A673 (cell line): ENCODE data around the gene MAD2L2. TPM values are rescaled to one million over a fixed set of nuclear protein-coding genes. Genes with fewer than 3 reads are reported as not detected.
A peak's percentile ranks its signal among the peaks of the same experiment; 100 is the strongest.

Experiments used
- BruUV-seq: library from RNA; stranded (reverse); fragments of 400-500 nt; replicated peaks from 2 replicates; lab custom pipeline; 2021; lab: Mats Ljungman, UMichigan
- CTCF ChIA-PET: fragments of 300-600 bp; sonication (Branson Sonifier 250); formaldehyde crosslinking; loops from one replicate; lab custom pipeline; 2022; ENCODE audit warnings: antibody characterized with exemption; lab: Charles Lee
- POLR2A ChIA-PET: fragments of 300-600 bp; sonication (Branson Sonifier 250); formaldehyde crosslinking; loops from one replicate; lab custom pipeline; 2022; ENCODE audit warnings: antibody characterized with exemption; ENCODE audit not compliant: low non-redundant PET; lab: Charles Lee
- DNase-seq: peaks from one replicate; pipeline ENCODE4 v3.0.0-alpha.2; 2015; ENCODE audit warnings: low spot score
- H3K27ac ChIP-seq: fragments of 200-600 bp; sonication (generic); 2 replicates; pipeline ENCODE4 v1.5.1; 2016; ENCODE audit warnings: mixed run types, low read depth, mild to moderate bottlenecking, mixed read lengths, antibody characterized with exemption, low read length; ENCODE audit not compliant: poor library complexity, severe bottlenecking
- H3K27me3 ChIP-seq: fragments of 200-600 bp; sonication (generic); replicated peaks from 2 replicates; pipeline ENCODE4 v1.6.1; 2017; ENCODE audit warnings: mixed run types, low read depth, mild to moderate bottlenecking, mixed read lengths, antibody characterized with exemption, low read length; ENCODE audit not compliant: insufficient read depth, poor library complexity
- H3K36me3 ChIP-seq: fragments of 200-600 bp; sonication (generic); 2 replicates; pipeline ENCODE4 v1.6.1; 2016; ENCODE audit warnings: mixed run types, mild to moderate bottlenecking, mixed read lengths, antibody characterized with exemption, low read length; ENCODE audit not compliant: insufficient read depth, poor library complexity, severe bottlenecking
- H3K4me1 ChIP-seq: fragments of 200-600 bp; sonication (generic); 2 replicates; pipeline ENCODE4 v1.6.1; 2017; ENCODE audit warnings: mixed run types, mild to moderate bottlenecking, mixed read lengths, antibody characterized with exemption, low read length; ENCODE audit not compliant: insufficient read depth, poor library complexity, severe bottlenecking
- H3K4me3 ChIP-seq: fragments of 200-600 bp; sonication (generic); 2 replicates; pipeline ENCODE4 v1.5.1; 2016; ENCODE audit warnings: low read depth, mixed run types, mild to moderate bottlenecking, mixed read lengths, low read length; ENCODE audit not compliant: poor library complexity, severe bottlenecking
- H3K9me3 ChIP-seq: fragments of 200-600 bp; sonication (generic); 2 replicates; pipeline ENCODE4 v1.6.1; 2016; ENCODE audit warnings: mixed run types, low read depth, mild to moderate bottlenecking, mixed read lengths, antibody characterized with exemption, low read length; ENCODE audit not compliant: poor library complexity, severe bottlenecking
- CTCF ChIP-seq: fragments of 300-800, 200-600 bp; sonication (generic); conservative IDR thresholded peaks from 2 replicates; pipeline ENCODE4 v1.5.1; 2017; ENCODE audit warnings: low read depth, mild to moderate bottlenecking, antibody characterized with exemption, low read length, moderate library complexity, mixed read lengths
- EZH2 ChIP-seq: fragments of 200-600 bp; sonication (generic); IDR thresholded peaks from 2 replicates; pipeline ENCODE4 v1.6.1; 2017; ENCODE audit warnings: borderline replicate concordance, low read depth, mild to moderate bottlenecking, mixed read lengths, antibody characterized with exemption, low read length; ENCODE audit not compliant: poor library complexity, severe bottlenecking
- intact Hi-C: fragments of 100-400 bp; cut with micrococcal nuclease; formaldehyde crosslinking; loops from one replicate; pipeline ENCODE4 v1.10.0; 2022; ENCODE audit not compliant: unreplicated experiment
- total RNA-seq: library from RNA; stranded (reverse); gene quantifications from 2 replicates; pipeline ENCODE4 v1.2.3, GENCODE V29; 2021

MAD2L2 gene
- total RNA-seq, 1 experiment from 2014 or later: 134 TPM

GRCh38 chr1:11685210-11685752 is 4.3 kb upstream of the MAD2L2 start:
- TF ChIP-seq EZH2 (no peak), CTCF (0 out of 2 replicates have a peak, but pooled peaks have one; percentile 32)
- no peaks in the 10 kb centered on the region for H3K27me3 ChIP-seq
- H3K36me3 ChIP-seq: no peaks in the 10 kb centered on the region
- BruUV-seq: no TSS peak
- POLR2A ChIA-PET: no interaction called here
- H3K27ac ChIP-seq: no peak overlapping the region
- H3K9me3 ChIP-seq: no peaks in the 10 kb centered on the region
- H3K4me3 ChIP-seq: no peak overlapping the region
- DNase-seq: no peak
- CTCF ChIA-PET: no interaction called here
- H3K4me1 ChIP-seq: peaks cover 53% of the 10 kb centered on the region
- intact Hi-C loops: no loop called here

- peak; percentile 91 for DNase-seq
These were observed 3.1 kb upstream of the MAD2L2 start for GRCh38 chr1:11684070-11684469.

GRCh38 chr1:11682799-11683198 is 1.9 kb upstream of the MAD2L2 start:
- intact Hi-C loops: loop anchor here (5.0 kb wide), 1 partner anchor 125 kb away; the partner anchor contains the start of genes CLCN6 and MTHFR
- H3K4me1 ChIP-seq: peaks cover 42% of the 10 kb centered on the region
- H3K9me3 ChIP-seq: no peaks in the 10 kb centered on the region
- TF ChIP-seq EZH2 (no peak), CTCF (no peak)
- DNase-seq: no peak
- H3K4me3 ChIP-seq: no peak overlapping the region
- H3K27ac ChIP-seq: no peak overlapping the region
- no TSS peak for BruUV-seq
- H3K27me3 ChIP-seq: no peaks in the 10 kb centered on the region
- ChIA-PET CTCF (interaction anchor here (0.8 to 1.0 kb wide), 2 partner anchors 28 to 37 kb away, joined by 3 to 4 read pairs; no protein-coding TSS in a partner anchor), POLR2A (no interaction called here)
- H3K36me3 ChIP-seq: no peaks in the 10 kb centered on the region

More at GRCh38 chr1:11684070-11684469, 3.1 kb upstream of the MAD2L2 start:
- POLR2A ChIA-PET: no interaction called here
- no peak for TF ChIP-seq CTCF
- TF ChIP-seq EZH2: no peak
- CTCF ChIA-PET: no interaction called here
- Histone ChIP-seq H3K36me3 (no peaks in the 10 kb centered on the region), H3K27ac (no peak overlapping the region), H3K27me3 (no peaks in the 10 kb centered on the region), H3K4me1 (peaks cover 42% of the 10 kb centered on the region), H3K4me3 (no peak overlapping the region), H3K9me3 (no peaks in the 10 kb centered on the region)
- no TSS peak for BruUV-seq
- intact Hi-C loops: loop anchor here (5.0 kb wide), 1 partner anchor 123 kb away; the partner anchor contains the start of genes CLCN6 and MTHFR
